HG03469 (cell line): ENCODE measurements around the gene TCEANC.
A peak's percentile ranks its signal among the peaks of the same experiment; 100 is the strongest.
"Not testable (repeated sequence)": the region's sequence is repeated elsewhere in the genome, so short reads cannot be mapped to it uniquely, and the experiment has no call there.

ENCODE experiments used
- ATAC-seq: cut with Tn5 transposase; IDR thresholded peaks from one replicate; pipeline ENCODE4 v1.9.1; 2021; ENCODE audit warnings: mild to moderate bottlenecking, moderate library complexity, moderate number of reproducible peaks; ENCODE audit not compliant: unreplicated experiment

Gene TCEANC, protein sequence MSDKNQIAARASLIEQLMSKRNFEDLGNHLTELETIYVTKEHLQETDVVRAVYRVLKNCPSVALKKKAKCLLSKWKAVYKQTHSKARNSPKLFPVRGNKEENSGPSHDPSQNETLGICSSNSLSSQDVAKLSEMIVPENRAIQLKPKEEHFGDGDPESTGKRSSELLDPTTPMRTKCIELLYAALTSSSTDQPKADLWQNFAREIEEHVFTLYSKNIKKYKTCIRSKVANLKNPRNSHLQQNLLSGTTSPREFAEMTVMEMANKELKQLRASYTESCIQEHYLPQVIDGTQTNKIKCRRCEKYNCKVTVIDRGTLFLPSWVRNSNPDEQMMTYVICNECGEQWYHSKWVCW

GRCh38 chrX:13652850-13653693 is at the start of gene TCEANC:
Gene TCEANC (plus strand): TSS chrX:13653141. CDS start chrX:13662509, 9,368 bp downstream.
- peak; percentile 90 for ATAC-seq

GRCh38 chrX:13605611-13606010 is 47.3 kb upstream of the TCEANC start:
- ATAC-seq: no peak

GRCh38 chrX:13607331-13607995 is 45.5 kb upstream of the TCEANC start:
- ATAC-seq: no peak

DNA sequence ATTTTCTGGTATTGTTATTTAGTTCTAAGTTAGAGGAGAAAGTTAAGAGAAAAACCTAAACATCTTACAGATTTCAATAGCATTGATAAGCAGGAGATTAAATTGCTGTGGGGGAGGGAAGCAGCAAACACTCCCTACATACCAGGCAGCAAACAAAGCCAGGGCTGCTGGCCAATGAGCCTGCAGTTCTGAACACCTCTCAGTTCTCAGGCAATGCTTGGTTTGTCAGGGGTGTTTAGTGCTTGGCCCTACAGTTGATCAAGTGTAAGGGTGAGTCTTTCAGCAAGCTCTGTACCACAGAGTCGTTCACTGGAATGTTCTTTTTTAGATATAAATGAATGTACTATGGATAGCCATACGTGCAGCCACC is 45.0 kb upstream of the TCEANC start:
- ATAC-seq: no peak

DNA sequence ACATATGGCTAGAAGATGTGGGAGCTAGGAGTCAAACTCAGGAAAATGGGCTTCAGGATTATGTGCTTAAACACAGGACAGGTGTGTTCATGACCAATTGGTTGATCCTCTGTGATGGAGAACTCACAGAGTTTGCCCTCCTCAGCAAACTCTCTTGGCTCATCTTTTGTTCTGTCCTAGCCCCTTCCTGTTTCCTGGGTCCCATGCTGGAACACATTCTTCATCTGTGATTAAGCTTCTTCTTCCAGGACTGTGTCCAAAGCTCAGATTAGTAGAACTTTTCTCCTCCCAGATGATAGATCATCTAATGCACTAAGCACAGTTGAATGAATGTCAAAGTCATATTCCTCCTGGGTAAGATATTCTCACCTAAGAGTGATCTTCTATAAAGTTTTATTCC is 38.8 kb upstream of the TCEANC start:
- no peak for ATAC-seq

DNA sequence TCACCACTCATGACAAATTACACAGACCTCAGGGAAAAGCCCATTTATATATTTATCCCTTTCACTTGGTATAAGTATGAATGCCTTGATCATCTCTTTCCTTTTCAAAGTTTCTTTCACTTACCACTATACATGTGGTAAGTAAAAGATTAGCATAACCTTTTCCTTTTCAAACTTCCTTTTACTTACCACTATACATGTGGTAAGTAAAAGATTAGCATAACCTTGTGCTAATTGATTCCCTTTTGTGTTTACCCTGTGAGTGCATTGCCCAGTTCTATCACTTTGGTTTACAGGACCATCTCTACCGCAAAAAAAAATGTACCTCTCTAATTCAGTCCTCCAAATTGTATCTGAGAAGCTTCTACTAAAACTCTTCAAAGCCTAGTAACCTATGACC is 32.7 kb upstream of the TCEANC start:
- no peak for ATAC-seq

- no peak for ATAC-seq
Measured at GRCh38 chrX:13622401-13622964, 30.5 kb upstream of the TCEANC start.

GRCh38 chrX:13627306-13627705 is 25.6 kb upstream of the TCEANC start:
- no peak for ATAC-seq

DNA sequence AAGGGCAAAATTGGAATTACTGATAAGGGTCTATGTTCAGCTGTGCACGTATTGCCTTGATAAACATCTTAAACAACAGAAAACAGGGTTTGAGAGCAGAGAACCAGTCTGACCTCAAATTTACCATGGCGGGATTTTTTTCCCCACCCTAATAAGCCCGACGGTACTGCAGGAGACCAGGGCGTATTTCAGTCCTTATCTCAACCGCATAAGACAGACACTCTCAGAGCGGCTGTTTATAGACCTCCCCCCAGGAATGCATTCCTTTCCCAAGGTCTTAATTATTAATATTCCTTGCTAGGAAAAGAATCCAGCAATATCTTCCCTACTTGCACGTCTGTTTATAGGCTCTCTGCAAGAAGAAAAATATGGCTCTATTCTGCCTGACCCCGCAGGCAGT is 15.7 kb upstream of the TCEANC start:
- ATAC-seq: not testable (repeated sequence)

DNA sequence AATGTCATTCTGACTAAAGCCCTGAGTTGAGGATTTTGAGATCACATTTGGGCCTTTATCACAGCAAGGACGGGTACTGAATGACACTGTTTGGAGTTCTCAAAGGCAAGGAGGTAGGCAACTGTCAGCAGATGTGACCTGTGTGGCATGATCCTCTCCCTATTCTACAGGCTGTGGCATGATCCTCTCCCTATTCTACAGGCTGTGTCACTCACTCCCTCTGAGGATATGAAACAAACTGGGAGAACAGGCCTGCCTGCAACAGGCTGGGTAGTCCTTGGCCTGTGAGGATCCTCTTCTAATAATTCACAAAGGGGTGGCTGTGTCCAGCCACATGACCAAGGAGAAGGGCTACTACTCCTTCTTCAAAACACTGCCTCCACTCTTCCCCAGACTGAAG is 14.9 kb upstream of the TCEANC start:
- no peak for ATAC-seq

DNA sequence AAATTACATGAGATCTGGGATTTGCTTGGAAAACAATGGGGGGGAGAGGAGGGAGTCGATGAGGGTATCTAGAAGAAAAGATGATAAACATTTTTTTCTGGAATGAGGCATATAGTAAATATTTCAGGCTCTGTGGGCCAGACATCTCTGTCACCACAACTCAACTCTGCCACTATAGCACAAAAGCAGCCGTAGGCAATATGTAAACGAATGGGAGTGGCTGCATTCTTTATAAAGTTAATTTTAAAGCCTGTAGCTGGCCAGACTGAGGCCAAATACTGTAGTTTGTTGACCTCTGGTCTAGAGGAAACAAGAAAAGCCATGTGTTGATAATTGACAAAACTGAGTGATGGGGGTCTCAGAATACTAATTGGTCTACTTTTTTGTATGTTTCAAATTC is 14.1 kb upstream of the TCEANC start:
- ATAC-seq: no peak

- not testable (repeated sequence) for ATAC-seq
Measured at GRCh38 chrX:13641684-13642083, 11.3 kb upstream of the TCEANC start.

GRCh38 chrX:13645464-13646153 is 7.3 kb upstream of the TCEANC start:
- ATAC-seq: no peak

DNA sequence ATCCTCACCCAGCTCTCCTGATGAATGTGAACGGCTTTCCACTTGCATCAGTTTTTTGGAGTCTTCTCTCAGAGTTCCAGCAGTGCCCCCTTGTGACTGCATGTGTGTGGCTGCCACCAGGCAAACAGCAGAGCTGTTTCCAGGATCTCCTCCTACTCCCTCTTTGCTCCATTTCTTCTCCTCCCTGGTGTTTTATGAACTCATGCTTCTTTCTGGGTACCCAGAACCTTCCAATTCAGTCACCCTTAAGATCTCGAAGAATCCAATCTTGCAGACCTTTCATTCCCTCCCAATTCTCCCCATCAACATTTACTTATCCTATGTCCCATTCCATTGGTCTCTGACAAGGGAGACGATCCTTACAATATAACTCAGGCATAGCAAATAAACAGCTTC is 6.8 kb upstream of the TCEANC start:
- no peak for ATAC-seq

DNA sequence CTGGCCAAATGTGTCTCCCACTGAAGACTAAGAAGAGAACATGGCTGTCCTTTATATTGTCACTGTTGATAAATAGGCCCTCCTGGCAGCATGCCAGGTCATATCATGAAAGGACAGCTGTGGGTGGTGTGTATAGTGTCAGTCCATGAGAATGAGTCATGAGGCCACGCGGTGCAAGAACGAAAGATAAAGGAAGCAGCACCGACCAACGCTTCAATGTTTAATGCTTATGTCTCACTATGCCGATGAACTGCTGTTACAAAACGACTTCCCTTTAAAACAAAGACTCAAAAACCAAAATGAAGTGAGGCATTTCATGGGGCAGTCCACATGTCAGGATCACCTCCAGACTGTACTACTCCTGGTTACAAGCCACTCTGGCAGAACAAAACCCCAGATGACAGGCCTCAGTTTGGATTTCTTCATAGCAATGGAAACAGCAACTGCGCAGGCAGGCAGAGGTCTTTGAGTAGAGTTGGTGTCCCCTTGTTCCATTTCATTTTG is 5.2 kb upstream of the TCEANC start:
- ATAC-seq: no peak

DNA sequence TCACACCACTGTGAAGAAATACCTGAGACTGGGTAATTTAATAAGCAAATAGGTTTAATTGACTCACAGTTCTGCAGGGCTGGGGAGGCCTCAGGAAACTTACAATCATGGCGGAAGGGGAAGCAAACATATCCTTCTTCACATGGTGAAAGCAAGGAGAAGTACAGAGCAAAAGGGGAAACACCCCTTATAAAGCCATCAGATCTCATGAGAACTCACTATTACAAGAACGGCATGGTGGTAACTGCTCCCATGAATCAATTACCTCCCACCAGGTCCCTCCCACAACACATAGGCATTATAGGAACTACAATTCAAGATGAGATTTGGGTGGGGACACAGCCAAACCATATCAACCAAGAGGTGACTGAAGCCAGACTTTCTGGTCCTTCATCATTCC is 4.6 kb upstream of the TCEANC start:
- ATAC-seq: not testable (repeated sequence)

DNA sequence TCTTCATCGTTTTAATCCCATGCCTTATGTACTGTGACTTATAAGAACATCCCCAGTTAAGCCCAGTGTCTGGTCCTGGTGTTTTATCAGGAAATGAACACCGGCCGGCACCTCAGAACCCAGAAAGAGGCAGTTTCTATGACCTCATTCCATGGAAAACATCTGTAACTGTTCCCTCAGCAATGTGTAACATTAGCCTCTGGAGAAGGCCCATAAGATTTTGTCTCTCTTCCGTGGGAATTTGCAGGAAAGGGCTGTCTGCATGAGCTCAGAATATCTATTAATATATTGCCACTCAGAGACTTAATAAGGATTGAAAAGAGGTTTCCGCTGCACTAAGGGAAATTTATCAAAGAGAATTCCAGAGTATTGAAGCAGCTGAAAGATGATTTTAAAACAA is 3.1 kb upstream of the TCEANC start:
- no peak for ATAC-seq

DNA sequence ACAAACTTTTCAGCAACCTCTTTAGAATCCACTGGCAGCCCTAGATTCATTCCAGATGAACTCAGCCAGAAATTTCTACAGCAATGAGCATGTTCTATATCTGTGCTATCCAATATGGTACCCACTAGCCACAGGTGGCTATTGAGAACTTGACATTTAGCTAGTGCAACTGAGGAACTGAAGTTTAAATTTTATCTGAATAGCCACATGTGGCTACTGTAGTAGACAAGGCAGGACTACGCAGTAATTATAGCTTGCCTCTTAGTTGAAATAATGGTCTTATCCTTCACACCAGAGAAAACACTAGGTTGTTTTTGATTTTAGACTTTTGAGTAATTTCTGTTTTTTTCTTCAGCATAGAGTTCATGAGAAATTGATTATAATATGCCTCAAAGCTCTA is 2.6 kb upstream of the TCEANC start:
- no peak for ATAC-seq

DNA sequence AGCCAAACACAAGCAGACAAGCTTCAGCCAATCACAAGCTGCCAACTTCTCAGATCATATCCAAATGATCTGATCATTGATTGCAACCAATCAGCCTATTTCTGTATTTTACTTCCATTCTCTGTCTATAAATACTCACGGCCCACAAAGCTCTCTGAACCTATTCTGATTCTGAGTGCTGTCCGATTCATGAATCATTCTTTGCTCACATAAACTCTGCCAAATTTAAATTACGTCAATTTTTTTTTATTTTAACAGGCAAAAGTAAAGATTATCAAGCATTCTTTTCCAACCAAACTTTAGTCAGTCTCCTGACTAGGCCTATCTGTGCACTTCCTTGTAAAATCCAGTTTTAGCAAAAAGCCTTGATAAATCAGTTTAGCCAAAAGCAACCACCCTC is 1.8 kb upstream of the TCEANC start:
- no peak for ATAC-seq

- no peak for ATAC-seq
Measured at GRCh38 chrX:13652287-13652793, 601 bp upstream of the TCEANC start.
